ENCODE data around the gene MTHFD2L. TPM values are rescaled to one million over a fixed set of nuclear protein-coding genes. Genes with fewer than 3 reads are reported as not detected.

MTHFD2L gene
- total RNA-seq, 1 experiment from 2014 or later, result 8.4 TPM

DNA sequence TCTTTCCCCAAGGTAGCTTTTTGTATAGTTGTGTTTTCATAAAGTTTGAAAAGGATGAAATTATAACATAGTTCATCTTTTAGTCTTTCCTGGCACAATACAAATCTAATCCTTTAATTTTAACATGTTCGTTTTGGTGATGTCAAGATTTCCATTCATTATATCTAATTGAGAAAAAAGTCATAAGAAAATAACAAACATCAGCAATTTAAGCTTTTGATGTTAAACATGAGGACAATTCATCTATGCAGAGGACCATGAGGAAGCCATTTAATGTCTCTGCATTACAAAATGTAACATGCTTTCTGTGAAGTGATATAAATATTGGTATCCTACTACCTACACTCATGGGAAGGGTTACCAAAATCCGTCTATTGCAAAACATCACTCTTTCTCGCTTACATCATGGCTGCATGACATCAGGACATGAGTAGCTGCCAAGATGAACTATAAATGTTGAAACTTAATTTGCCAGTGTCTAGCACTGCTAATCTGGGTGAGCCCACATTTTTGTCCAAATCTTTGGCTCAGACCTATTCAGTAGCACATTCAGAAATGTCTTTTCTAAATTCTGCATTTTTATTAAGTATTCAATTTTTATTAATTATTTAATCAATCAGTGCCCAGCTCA lies 159.8 kb downstream of the MTHFD2L start:
- H3K36me3 ChIP-seq, result no peaks in the 10 kb centered on the region
- H3K27me3 ChIP-seq (replicated peaks), result peaks cover 12% of the 10 kb centered on the region; the same call in 1 of the 2 replicates
- no peaks in the 10 kb centered on the region for H3K9me3 ChIP-seq (replicated peaks)
- H3K4me3 ChIP-seq, result no peak overlapping the region
- H3K4me1 ChIP-seq (replicated peaks), result no peaks in the 10 kb centered on the region; the same call in 1 of the 2 replicates
- DNase-seq (ENCODE audit: low read depth in 1 of 2, low spot score in 2 of 2), result no peak
- H3K27ac ChIP-seq, result no peak overlapping the region

DNA sequence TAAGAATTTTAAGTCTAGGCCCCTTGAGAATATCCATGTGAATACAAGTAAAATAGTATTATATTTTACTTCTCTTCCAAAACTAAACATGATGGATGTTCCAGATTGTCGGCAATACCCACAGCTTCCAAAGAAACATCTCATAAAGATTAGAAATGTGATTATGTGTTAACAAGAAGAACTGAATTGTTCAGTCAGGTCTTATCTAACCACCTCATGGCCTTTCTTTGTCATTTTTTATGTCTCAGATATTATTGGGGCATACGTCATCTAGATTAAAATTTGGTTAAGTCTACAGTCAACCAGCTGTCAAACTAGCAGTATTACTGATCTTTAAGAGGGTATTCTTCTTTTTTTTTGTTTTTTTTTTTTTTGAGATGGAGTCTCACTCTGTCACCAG lies 160.4 kb downstream of the MTHFD2L start:
- Histone ChIP-seq H3K27ac (no peak overlapping the region), H3K36me3 (no peaks in the 10 kb centered on the region), H3K4me1 (replicated peaks) (no peaks in the 10 kb centered on the region; the same call in 1 of the 2 replicates), H3K9me3 (replicated peaks) (no peaks in the 10 kb centered on the region), H3K4me3 (no peak overlapping the region), H3K27me3 (replicated peaks) (peaks cover 15% of the 10 kb centered on the region; the same call in 1 of the 2 replicates)
- DNase-seq (ENCODE audit: low read depth in 1 of 2, low spot score in 2 of 2), result no peak

DNA sequence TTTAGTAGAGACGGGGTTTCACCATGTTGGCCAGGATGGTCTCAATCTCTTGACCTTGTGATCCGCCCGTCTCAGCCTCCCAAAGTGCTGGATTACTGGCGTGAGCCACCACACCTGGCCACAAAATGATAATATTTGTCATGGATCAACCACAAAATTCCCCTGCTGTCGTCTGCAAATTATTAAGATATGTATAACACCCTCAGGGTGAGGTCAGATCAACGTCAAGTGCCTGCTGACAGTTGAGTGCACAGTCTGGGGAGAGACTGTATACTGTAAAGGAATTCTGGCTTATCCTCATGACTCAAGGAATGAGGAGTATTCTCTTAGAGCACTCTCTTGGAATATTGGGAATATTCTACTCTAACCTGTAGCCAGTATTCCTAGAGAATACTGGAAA lies 161.6 kb downstream of the MTHFD2L start:
- Histone ChIP-seq H3K4me3 (no peak overlapping the region), H3K9me3 (replicated peaks) (no peaks in the 10 kb centered on the region), H3K27ac (no peak overlapping the region), H3K4me1 (replicated peaks) (no peaks in the 10 kb centered on the region; the same call in 1 of the 2 replicates), H3K27me3 (replicated peaks) (peaks cover 17% of the 10 kb centered on the region; the same call in 1 of the 2 replicates), H3K36me3 (no peaks in the 10 kb centered on the region)
- DNase-seq (ENCODE audit: low read depth in 1 of 2, low spot score in 2 of 2), result no peak

DNA sequence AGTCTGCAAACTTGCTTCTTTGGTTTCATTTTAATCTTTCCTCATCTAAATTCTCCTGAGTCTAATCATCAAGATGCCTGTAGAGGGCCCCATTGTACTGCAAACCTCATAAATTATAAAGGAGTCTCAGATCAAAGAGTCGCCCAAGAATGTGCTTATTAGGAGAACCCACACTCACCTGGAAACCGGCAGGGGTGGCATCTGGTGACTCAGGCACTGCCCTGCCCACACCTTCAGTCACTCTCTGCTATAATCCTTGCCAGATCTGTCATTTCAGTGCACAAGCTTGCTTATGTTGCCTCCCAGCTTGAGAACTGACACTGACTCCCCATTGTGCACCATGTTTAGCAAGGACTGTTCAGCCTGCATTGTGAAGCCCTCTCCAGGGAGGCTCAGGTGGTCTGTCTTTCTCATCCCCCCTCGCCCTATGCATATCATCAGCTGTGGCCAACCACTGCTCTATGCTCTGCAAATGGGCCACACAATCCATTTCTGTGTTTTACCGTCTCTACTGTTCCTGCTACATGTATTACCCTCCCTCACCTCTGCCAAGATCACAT lies 162.7 kb downstream of the MTHFD2L start:
- Histone ChIP-seq H3K9me3 (replicated peaks) (no peaks in the 10 kb centered on the region), H3K36me3 (no peaks in the 10 kb centered on the region), H3K4me3 (no peak overlapping the region), H3K27ac (no peak overlapping the region), H3K4me1 (replicated peaks) (no peaks in the 10 kb centered on the region; the same call in 1 of the 2 replicates), H3K27me3 (replicated peaks) (peaks cover 24% of the 10 kb centered on the region; the same call in 1 of the 2 replicates)
- peak in 1 of 2 experiments; percentile 39 for DNase-seq (ENCODE audit: low read depth in 1 of 2, low spot score in 2 of 2)

DNA sequence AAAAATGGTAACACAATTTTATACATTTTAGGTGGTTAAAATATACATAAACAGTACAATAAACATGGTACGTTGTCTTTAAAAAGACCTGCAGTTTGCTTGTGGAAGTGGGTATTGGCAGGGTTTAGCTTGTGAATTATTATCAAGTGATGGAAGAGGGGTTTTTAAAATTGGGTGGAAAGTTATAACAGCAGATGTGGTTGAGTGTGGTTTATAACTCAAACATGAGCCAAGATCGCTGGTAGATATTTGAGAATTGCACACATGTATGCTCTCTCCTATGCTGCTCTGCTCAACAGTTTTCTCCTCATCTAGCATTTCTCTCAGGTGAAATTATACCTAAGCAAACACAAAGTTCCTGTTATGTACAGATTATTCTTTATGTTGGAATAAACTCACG lies 164.4 kb downstream of the MTHFD2L start:
- H3K4me1 ChIP-seq (replicated peaks), result no peaks in the 10 kb centered on the region; the same call in 1 of the 2 replicates
- H3K4me3 ChIP-seq, result no peak overlapping the region
- no peaks in the 10 kb centered on the region for H3K36me3 ChIP-seq

DNA sequence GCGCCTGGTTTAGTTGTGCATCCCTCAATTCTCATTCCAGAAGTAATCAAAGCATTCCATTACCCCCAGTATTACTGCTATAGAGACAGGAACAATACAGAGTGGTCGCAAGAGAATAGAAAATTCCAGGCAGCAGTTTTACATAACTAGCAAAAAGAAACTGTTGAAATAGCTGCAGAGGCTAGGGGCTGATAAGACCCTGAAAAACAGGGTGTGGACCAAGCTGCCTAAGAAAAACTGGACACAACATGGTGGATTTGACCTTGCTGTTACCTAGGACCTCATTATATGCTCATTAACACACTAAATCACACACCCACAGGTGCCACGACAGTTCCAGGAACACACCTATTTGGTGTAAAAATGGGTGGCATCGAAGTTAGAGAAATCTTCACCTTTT lies 165.7 kb downstream of the MTHFD2L start:
- no peaks in the 10 kb centered on the region; the same call in 1 of the 2 replicates for H3K4me1 ChIP-seq (replicated peaks)
- no peaks in the 10 kb centered on the region for H3K36me3 ChIP-seq
- H3K27ac ChIP-seq, result no peak overlapping the region
- DNase-seq (ENCODE audit: low read depth in 1 of 2, low spot score in 2 of 2), result no peak
- no peak overlapping the region for H3K4me3 ChIP-seq
- peaks cover 24% of the 10 kb centered on the region; the same call in 1 of the 2 replicates for H3K27me3 ChIP-seq (replicated peaks)
- no peaks in the 10 kb centered on the region for H3K9me3 ChIP-seq (replicated peaks)

More for the DNA sequence above, 164.4 kb downstream of the MTHFD2L start:
- DNase-seq (ENCODE audit: low read depth in 1 of 2, low spot score in 2 of 2), result no peak
- no peaks in the 10 kb centered on the region for H3K9me3 ChIP-seq (replicated peaks)
- peaks cover 24% of the 10 kb centered on the region; the same call in 1 of the 2 replicates for H3K27me3 ChIP-seq (replicated peaks)
- no peak overlapping the region for H3K27ac ChIP-seq

DNA sequence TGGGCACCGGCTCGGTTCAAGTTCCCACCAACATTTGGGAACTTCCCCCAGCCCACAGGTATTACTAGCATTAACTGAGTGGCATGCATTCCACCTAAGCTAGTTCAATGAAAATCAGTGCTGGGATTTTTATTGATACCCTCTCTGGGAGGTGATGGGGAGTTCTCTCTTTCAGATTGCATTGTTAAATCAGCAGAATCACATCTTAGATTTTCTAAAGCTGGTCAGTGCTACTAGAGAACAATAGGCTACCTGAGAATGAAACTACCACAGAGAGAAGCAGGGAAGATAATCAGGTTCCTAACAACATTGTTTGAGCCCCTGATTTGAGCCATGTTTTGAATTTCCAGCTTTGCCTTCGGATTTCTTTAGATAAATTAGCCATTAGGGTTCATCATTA lies 166.3 kb downstream of the MTHFD2L start:
- H3K9me3 ChIP-seq (replicated peaks), result no peaks in the 10 kb centered on the region
- no peaks in the 10 kb centered on the region for H3K36me3 ChIP-seq
- no peak for DNase-seq (ENCODE audit: low read depth in 1 of 2, low spot score in 2 of 2)
- H3K4me1 ChIP-seq (replicated peaks), result no peaks in the 10 kb centered on the region; the same call in 1 of the 2 replicates
- H3K4me3 ChIP-seq, result no peak overlapping the region
- no peak overlapping the region for H3K27ac ChIP-seq
- H3K27me3 ChIP-seq (replicated peaks), result peaks cover 24% of the 10 kb centered on the region; the same call in 1 of the 2 replicates

DNA sequence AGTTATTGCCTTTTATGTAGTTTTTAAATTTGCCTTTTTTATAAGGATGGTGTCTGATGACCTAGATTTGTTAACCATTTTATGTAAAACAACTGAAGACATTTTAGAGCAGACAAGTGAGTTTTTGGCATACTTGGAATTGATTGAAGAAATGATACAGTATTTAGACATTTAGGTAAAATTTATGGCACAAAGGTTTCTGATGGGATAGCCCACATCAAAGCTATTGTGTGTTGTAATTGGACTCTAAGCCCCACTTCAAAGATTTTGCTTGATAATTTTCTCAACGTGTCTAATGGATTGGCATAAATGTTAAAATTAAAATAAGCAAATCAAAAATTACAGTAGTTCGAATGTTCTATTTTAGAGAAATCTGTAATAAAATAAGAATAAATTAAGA lies 168.0 kb downstream of the MTHFD2L start:
- no peaks in the 10 kb centered on the region for H3K36me3 ChIP-seq
- no peak overlapping the region for H3K4me3 ChIP-seq
- H3K27ac ChIP-seq, result no peak overlapping the region
- peaks cover 17% of the 10 kb centered on the region; the same call in 1 of the 2 replicates for H3K27me3 ChIP-seq (replicated peaks)
- DNase-seq (ENCODE audit: low read depth in 1 of 2, low spot score in 2 of 2), result no peak
- H3K9me3 ChIP-seq (replicated peaks), result no peaks in the 10 kb centered on the region
- H3K4me1 ChIP-seq (replicated peaks), result no peaks in the 10 kb centered on the region

DNA sequence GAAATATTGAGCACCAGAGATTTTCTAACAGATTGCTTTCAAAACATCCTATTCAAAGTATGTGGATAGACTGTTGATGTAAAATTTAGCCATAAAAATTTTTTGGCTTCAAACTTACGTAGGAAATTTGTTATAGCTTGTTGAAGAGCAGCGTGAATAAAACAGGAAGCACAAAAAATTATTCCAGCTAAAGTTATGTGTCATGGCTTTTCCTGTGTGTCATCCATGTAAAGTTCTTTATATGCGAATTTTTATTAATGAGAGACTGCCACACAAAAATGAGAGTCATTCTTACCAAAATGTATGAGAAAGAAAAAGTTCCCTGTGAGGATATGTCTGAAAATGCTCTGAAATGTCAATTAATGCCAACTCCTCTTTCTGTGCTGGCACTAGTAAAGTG lies 169.8 kb downstream of the MTHFD2L start:
- no peaks in the 10 kb centered on the region for H3K36me3 ChIP-seq
- no peak overlapping the region for H3K27ac ChIP-seq
- DNase-seq (ENCODE audit: low read depth in 1 of 2, low spot score in 2 of 2), result no peak
- H3K27me3 ChIP-seq (replicated peaks), result peaks cover 12% of the 10 kb centered on the region; the same call in 1 of the 2 replicates
- no peaks in the 10 kb centered on the region for H3K4me1 ChIP-seq (replicated peaks)
- no peak overlapping the region for H3K4me3 ChIP-seq
- H3K9me3 ChIP-seq (replicated peaks), result no peaks in the 10 kb centered on the region

DNA sequence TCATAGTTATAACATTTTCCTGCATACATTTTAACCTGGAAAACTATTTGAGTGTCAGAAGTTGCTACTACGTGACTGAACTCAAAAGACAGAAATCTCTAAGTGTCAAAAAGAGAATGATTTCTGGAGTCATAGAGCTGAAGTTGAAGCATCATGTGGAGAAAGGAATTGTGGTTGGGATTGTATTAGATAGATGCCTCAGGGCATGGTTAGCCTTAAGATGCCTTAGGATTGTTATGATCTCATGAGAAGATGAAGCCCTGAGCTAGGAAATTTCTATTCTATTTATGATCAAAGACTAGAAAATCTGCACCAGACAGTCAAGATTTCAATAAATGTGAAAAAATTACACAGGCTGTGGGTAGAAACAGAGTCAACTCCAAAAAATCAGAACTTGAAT lies 170.6 kb downstream of the MTHFD2L start:
- DNase-seq (ENCODE audit: low read depth in 1 of 2, low spot score in 2 of 2), result no peak

DNA sequence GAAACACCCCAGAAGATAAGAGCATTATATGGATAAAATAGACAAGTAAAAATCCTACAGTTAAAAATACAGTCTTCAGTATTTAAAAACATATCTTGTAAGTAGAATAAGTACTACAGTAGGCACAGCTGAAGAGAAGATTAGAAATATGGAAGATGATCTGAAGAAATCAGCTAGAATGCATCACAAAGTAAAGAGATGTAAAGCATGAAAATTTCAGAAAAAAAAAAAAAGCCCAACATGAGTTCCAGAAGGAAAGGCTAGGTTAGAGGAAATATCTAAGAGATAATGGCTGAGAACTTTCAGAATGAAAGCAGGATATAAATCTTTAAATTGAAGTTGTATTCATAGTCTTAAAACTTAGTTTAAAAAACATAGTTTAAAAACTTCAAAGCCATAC lies 171.4 kb downstream of the MTHFD2L start:
- no peaks in the 10 kb centered on the region for H3K4me1 ChIP-seq (replicated peaks)
- H3K27me3 ChIP-seq (replicated peaks), result peaks cover 8% of the 10 kb centered on the region; the same call in 1 of the 2 replicates
- DNase-seq (ENCODE audit: low read depth in 1 of 2, low spot score in 2 of 2), result no peak
- H3K9me3 ChIP-seq (replicated peaks), result no peaks in the 10 kb centered on the region
- no peak overlapping the region for H3K27ac ChIP-seq
- no peaks in the 10 kb centered on the region for H3K36me3 ChIP-seq
- H3K4me3 ChIP-seq, result no peak overlapping the region

More for the DNA sequence above, 170.6 kb downstream of the MTHFD2L start:
- Histone ChIP-seq H3K27me3 (replicated peaks) (peaks cover 8% of the 10 kb centered on the region; the same call in 1 of the 2 replicates), H3K4me3 (no peak overlapping the region), H3K27ac (no peak overlapping the region), H3K36me3 (no peaks in the 10 kb centered on the region), H3K4me1 (replicated peaks) (no peaks in the 10 kb centered on the region), H3K9me3 (replicated peaks) (no peaks in the 10 kb centered on the region)

DNA sequence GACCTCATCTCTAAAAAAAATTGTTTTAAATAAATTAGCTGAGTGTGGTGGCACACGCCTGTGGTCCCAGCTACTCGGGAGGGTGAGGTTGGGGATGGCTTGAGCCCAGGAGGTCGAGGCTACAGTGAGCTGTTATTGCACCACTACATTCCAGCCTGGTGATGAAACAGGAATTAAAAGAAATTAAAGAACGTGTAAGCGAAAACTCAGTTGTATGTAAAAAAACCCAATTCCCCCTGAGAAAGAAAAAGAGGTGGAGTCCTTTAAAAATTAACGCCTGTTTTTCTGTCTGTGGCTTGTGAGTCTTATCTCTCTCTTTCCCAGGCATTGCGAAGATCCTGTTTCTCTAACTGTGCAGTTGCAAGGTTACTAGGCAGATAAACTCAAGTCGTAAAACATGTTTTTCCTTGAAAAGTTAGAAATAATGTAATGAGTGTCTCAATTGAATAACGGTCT lies 172.4 kb downstream of the MTHFD2L start:
- H3K27me3 ChIP-seq (replicated peaks), result no peaks in the 10 kb centered on the region
- no peak overlapping the region for H3K4me3 ChIP-seq
- H3K27ac ChIP-seq, result no peak overlapping the region
- H3K9me3 ChIP-seq (replicated peaks), result no peaks in the 10 kb centered on the region
- DNase-seq (ENCODE audit: low read depth in 1 of 2, low spot score in 2 of 2), result no peak
- H3K4me1 ChIP-seq (replicated peaks), result no peaks in the 10 kb centered on the region
- no peaks in the 10 kb centered on the region for H3K36me3 ChIP-seq

DNA sequence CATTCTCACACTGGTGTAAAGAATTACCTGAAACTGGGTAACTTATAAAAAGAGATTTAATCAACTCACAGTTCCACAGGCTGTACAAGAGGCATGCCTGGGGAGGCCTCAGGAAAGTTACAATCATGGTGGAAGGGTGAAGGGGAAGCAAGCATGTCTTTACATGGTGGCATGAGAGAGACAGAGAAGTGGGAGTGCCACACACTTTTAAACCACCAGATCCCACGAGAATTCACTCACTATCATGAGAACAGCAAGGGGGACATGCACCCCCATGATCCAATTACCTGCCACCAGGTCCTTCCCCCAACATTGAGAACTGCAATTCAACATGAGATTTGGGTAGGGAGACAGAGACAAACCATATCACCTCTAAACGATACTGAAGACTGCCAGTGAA lies 173.3 kb downstream of the MTHFD2L start:
- Histone ChIP-seq H3K36me3 (no peaks in the 10 kb centered on the region), H3K4me3 (no peak overlapping the region), H3K4me1 (replicated peaks) (no peaks in the 10 kb centered on the region), H3K27ac (no peak overlapping the region), H3K27me3 (replicated peaks) (no peaks in the 10 kb centered on the region), H3K9me3 (replicated peaks) (no peaks in the 10 kb centered on the region)
- no peak for DNase-seq (ENCODE audit: low read depth in 1 of 2, low spot score in 2 of 2)

DNA sequence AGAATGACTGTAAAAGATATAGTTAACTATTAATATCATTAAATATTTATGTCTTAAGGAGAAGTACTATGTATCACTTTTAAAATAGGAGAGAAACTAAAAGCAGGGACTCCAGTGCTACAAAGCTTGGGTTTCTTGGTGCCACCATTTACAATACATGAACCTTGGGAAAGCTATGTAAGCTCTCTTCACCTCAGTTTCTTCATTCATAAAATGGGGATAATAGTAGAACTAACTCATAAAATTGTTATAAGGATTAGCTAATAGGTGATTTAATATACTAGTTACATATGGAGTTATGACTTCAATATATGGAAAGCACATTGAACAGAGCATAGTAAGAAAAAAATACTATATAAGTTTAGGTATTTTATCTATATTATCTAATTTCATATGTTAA lies 174.0 kb downstream of the MTHFD2L start:
- H3K9me3 ChIP-seq (replicated peaks), result no peaks in the 10 kb centered on the region
- H3K36me3 ChIP-seq, result no peaks in the 10 kb centered on the region
- no peak overlapping the region for H3K27ac ChIP-seq
- no peaks in the 10 kb centered on the region for H3K4me1 ChIP-seq (replicated peaks)
- no peak for DNase-seq (ENCODE audit: low read depth in 1 of 2, low spot score in 2 of 2)
- no peak overlapping the region for H3K4me3 ChIP-seq
- no peaks in the 10 kb centered on the region for H3K27me3 ChIP-seq (replicated peaks)

Measured in SJSA1 (cell line).